ENCODE measurements around the gene SLC20A1.
A peak's percentile ranks its signal among the peaks of the same experiment; 100 is the strongest.

The SLC20A1 gene, protein sequence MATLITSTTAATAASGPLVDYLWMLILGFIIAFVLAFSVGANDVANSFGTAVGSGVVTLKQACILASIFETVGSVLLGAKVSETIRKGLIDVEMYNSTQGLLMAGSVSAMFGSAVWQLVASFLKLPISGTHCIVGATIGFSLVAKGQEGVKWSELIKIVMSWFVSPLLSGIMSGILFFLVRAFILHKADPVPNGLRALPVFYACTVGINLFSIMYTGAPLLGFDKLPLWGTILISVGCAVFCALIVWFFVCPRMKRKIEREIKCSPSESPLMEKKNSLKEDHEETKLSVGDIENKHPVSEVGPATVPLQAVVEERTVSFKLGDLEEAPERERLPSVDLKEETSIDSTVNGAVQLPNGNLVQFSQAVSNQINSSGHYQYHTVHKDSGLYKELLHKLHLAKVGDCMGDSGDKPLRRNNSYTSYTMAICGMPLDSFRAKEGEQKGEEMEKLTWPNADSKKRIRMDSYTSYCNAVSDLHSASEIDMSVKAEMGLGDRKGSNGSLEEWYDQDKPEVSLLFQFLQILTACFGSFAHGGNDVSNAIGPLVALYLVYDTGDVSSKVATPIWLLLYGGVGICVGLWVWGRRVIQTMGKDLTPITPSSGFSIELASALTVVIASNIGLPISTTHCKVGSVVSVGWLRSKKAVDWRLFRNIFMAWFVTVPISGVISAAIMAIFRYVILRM

DNA sequence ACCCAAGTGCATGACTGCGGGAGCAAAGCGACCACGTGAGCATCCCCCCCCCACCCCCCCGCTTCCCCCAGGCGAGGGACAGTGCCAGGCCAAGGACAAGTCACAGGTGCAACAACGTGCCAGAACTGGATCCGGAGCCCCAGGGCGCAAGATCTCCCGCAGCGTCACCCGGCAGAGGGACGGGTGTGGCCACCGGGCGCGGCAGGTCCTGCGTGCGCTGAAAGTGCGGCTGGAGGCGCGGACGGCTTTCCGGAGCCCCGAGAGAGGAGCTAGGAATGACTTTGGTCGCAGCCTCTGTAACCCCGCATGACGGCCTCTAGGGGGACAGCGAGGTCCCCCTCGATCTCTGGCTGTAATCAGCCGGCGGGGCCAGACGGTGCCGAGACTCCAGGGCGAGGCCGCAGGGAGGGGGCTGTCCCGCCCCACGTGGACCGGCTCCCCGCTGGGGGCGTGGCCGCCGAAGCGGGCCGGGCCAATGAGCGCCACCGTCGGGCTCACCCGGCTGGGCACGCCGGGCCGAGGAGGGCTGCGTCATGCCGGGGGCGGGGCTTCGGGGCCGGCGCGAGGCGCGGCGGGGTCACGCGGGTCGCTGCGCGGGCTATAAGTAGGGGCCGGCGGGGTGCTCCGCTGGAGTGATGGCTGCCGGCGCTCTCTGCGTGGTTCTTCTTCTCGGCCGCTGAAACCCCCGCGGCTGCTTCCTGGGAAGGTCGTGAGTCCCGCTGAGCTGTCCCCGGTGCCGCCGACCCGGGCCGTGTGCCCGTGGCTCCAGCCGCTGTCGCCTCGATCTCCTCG lies at the start of gene SLC20A1:
Gene SLC20A1, plus strand, starts transcription at position 630 of the 792 bp plus-strand sequence. CDS start 890 bp downstream, outside the sequence.
- peak; percentile 94 for DNase-seq (ENCODE audit: low read depth)

DNA sequence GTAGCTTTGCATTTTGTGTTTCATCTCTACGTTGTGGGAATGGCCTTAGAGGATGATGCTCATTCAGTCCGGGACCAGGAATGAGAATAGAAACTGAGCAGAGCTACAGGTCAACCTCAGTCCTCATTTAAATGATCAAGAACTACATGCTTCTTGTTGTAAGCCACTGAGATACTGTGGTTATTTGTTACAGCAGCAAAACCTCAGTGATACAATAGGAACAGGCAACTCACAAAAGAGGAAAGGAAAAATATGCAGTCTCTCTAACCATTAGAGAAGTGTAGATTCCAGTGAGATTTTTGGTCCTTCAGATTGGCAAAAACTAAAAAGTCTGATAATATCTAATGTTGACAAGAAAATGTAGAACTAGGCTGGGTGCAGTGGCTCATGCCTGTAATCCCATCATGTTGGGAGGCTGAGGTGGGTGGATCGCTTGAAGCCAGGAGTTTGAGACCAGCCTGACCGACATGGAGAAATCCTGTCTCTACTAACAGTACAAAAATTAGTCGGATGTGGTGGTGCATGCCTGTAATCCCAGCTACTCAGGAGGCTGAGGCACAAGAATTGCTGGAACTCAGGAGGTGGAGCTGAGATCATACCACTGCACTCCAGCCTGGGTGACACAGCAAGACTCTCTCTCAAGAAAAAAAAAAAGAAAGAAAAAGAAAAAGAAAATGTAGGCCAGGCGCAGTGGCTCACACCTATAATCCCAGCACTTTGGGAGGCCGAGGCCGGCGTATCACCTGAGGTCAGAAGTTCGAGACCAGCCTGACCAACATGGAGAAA lies 48.0 kb upstream of the SLC20A1 start:
- H3K4me3 ChIP-seq (replicated peaks; ENCODE audit: low read depth, low read length), result no peak overlapping the region
- TF ChIP-seq, protein P1, sequence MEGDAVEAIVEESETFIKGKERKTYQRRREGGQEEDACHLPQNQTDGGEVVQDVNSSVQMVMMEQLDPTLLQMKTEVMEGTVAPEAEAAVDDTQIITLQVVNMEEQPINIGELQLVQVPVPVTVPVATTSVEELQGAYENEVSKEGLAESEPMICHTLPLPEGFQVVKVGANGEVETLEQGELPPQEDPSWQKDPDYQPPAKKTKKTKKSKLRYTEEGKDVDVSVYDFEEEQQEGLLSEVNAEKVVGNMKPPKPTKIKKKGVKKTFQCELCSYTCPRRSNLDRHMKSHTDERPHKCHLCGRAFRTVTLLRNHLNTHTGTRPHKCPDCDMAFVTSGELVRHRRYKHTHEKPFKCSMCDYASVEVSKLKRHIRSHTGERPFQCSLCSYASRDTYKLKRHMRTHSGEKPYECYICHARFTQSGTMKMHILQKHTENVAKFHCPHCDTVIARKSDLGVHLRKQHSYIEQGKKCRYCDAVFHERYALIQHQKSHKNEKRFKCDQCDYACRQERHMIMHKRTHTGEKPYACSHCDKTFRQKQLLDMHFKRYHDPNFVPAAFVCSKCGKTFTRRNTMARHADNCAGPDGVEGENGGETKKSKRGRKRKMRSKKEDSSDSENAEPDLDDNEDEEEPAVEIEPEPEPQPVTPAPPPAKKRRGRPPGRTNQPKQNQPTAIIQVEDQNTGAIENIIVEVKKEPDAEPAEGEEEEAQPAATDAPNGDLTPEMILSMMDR (IDR thresholded peaks at IDR 0.05; ENCODE audit: low read length, missing control alignments), result no peak
- DNase-seq (ENCODE audit: low read depth), result no peak

More for the DNA sequence above, at the start of gene SLC20A1:
- peak within 1 kb of the TSS; percentile 82 for H3K4me3 ChIP-seq (replicated peaks; ENCODE audit: low read depth, low read length)
- TF ChIP-seq, protein P1 (IDR thresholded peaks at IDR 0.05; ENCODE audit: low read length, missing control alignments), result peak; percentile 9

DNA sequence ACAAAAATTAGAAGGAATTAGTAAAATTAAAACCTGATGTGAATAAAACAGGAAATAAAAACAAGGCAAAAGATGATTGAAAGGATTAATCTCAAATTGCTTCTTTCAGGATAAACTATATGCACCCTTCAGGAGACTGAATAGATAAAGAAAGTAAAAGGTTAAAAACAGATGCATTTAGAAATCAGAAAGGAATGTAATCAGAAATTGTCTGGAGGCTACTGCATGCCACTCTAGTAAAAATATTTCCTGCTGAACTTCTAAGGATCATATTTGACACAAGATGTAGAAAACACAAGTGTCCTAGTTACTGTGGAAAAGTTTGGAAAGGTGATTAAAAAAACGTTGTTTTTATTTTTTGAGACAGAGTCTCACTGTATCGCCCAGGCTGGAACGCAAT lies 45.1 kb upstream of the SLC20A1 start:
- DNase-seq (ENCODE audit: low read depth), result no peak
- no peak overlapping the region for H3K4me3 ChIP-seq (replicated peaks; ENCODE audit: low read depth, low read length)
- TF ChIP-seq, protein P1 (IDR thresholded peaks at IDR 0.05; ENCODE audit: low read length, missing control alignments), result no peak

DNA sequence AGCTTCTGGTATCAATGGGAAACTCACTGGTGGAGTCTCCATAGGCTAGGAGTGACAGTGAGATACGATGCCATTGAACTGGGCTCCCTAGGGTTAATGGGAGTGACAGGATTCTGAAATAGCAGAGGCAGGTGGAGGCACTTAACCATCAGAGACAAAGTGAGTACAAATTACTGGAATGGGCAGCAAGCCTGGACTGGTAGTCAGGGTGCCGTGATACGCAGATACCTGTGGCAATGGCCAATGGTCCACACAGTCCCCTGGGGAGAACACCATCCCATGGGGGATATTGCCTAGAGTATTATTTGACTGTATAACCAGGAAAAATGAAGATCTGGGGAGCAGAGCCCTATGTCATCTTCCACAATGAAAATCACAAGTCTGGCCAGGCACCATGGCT lies 44.0 kb upstream of the SLC20A1 start:
- TF ChIP-seq, protein P1 (IDR thresholded peaks at IDR 0.05; ENCODE audit: low read length, missing control alignments), result no peak
- DNase-seq (ENCODE audit: low read depth), result no peak
- no peak overlapping the region for H3K4me3 ChIP-seq (replicated peaks; ENCODE audit: low read depth, low read length)

DNA sequence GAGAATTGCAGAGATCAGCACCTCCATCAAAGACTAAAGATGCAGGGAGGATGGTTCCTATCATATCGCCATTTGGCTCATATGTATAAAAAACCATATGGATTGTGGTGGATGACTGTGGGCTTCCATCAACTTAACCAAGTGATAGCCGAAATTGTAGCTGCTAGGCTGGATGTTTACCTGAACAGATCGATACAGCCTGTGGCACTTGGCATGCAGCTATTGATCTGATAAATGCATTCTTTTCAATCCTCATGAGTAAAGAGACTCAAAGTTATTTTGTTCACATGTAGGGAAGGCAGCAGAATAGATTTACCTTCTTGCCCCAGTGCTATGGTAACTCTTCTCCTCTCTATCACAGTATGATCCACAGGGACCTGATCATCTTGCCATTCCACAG lies 42.8 kb upstream of the SLC20A1 start:
- DNase-seq (ENCODE audit: low read depth), result no peak
- no peak overlapping the region for H3K4me3 ChIP-seq (replicated peaks; ENCODE audit: low read depth, low read length)
- TF ChIP-seq, protein P1 (IDR thresholded peaks at IDR 0.05; ENCODE audit: low read length, missing control alignments), result no peak

DNA sequence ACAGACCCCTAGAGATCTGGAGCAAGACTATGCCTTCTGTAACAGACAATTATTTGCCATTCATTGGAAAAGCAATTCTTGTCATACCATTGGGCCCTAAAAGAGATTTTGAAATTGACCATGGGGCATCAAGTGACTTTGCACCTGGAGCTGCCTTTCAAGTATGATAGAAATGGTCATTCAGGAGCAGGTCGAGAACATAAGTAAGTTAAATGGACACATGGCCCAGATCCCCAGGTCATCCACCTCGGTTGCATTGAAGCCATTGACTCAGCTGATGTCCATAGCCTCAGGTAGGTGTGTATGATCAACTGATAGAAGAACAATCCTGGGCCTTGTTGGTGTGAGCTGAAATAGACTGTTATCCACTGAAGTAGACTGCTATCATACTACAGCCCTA lies 42.0 kb upstream of the SLC20A1 start:
- TF ChIP-seq, protein P1 (IDR thresholded peaks at IDR 0.05; ENCODE audit: low read length, missing control alignments), result no peak
- DNase-seq (ENCODE audit: low read depth), result no peak
- no peak overlapping the region for H3K4me3 ChIP-seq (replicated peaks; ENCODE audit: low read depth, low read length)

Measured in fibroblast of pulmonary artery (primary cell).